Ascending aorta (tissue), 2 donors: ENCODE results near the gene KCNC3. TPM values are rescaled to one million over a fixed set of nuclear protein-coding genes. Genes with fewer than 3 reads are reported as not detected.
"Not testable (repeated sequence)": the region's sequence is repeated elsewhere in the genome, so short reads cannot be mapped to it uniquely, and the experiment has no call there.

Experiments used
- DNase-seq, 2 donors: peaks; one replicate each; pipeline ENCODE4 v3.0.0-alpha.2; 2019; ENCODE audit warnings: low spot score in 2 of 2
- H3K27ac ChIP-seq, 2 donors: fragments of 200-600 bp; sonication (generic); one replicate each; pipeline ENCODE4 v1.5.1; 2016 to 2017; ENCODE audit warnings: mild to moderate bottlenecking in 1 of 2
- H3K27me3 ChIP-seq: fragments of 200-600 bp; sonication (generic); one replicate; pipeline ENCODE4 v1.5.1; 2017
- H3K36me3 ChIP-seq, 2 donors: fragments of 200-600 bp; sonication (generic); one replicate each; pipeline ENCODE4 v1.5.1; 2016
- H3K4me1 ChIP-seq, 2 donors: fragments of 200-600 bp; sonication (generic); one replicate each; pipeline ENCODE4 v1.5.1; 2016 to 2017; ENCODE audit warnings: mild to moderate bottlenecking in 1 of 2
- H3K4me3 ChIP-seq, 2 donors: fragments of 200-600 bp; sonication (generic); one replicate each; pipeline ENCODE4 v1.5.1; 2016 to 2017; ENCODE audit warnings: mild to moderate bottlenecking in 1 of 2
- H3K9me3 ChIP-seq, 2 donors: fragments of 200-600 bp; sonication (generic); one replicate each; pipeline ENCODE4 v1.5.1; 2016
- intact Hi-C: fragments of 100-400 bp; cut with DNase I; formaldehyde crosslinking; loops from one replicate; pipeline ENCODE4 v1.15.1; 2023
- total RNA-seq: library from RNA; depleted of rRNA; stranded (reverse); fragments of >200 nt; gene quantifications from one replicate; pipeline ENCODE4 v1.1.0, GENCODE V29; 2016
- TF ChIP-seq, protein P1 (sequence below), 3 experiments: fragments of 200-600 bp in 2 of 3; fragments of 450-650 bp in 1 of 3; sonication (generic) in 2 of 3; IDR thresholded peaks; one replicate each; pipeline ENCODE4 v1.5.1; 2016 to 2019; ENCODE audit warnings: antibody characterized with exemption in 3 of 3, mild to moderate bottlenecking in 1 of 3, moderate library complexity in 1 of 3

KCNC3 gene
- total RNA-seq, 1 donor from 2014 or later = 3.8 TPM

- Histone ChIP-seq H3K27ac (peak overlapping the region; percentile 81 to 86), H3K27me3 (no peaks in the 10 kb centered on the region), H3K4me3 (peak overlapping the region; percentile 50 to 59), H3K36me3 (no peaks in the 10 kb centered on the region), H3K4me1 (peaks cover 0 to 2% of the 10 kb centered on the region in 2 donors), H3K9me3 (no peaks in the 10 kb centered on the region)
- intact Hi-C loops = loop anchor here (1.0 to 2.0 kb wide), 2 partner anchors 11 to 425 kb away; no protein-coding TSS in a partner anchor
- TF ChIP-seq, protein P1, sequence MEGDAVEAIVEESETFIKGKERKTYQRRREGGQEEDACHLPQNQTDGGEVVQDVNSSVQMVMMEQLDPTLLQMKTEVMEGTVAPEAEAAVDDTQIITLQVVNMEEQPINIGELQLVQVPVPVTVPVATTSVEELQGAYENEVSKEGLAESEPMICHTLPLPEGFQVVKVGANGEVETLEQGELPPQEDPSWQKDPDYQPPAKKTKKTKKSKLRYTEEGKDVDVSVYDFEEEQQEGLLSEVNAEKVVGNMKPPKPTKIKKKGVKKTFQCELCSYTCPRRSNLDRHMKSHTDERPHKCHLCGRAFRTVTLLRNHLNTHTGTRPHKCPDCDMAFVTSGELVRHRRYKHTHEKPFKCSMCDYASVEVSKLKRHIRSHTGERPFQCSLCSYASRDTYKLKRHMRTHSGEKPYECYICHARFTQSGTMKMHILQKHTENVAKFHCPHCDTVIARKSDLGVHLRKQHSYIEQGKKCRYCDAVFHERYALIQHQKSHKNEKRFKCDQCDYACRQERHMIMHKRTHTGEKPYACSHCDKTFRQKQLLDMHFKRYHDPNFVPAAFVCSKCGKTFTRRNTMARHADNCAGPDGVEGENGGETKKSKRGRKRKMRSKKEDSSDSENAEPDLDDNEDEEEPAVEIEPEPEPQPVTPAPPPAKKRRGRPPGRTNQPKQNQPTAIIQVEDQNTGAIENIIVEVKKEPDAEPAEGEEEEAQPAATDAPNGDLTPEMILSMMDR (IDR thresholded peaks at IDR 0.05) = peak; percentile 80 to 89 (median 85)
- DNase-seq = peak; percentile 41 to 90
Observed at GRCh38 chr19:50357178-50358100, 28.3 kb upstream of the KCNC3 start.

DNA sequence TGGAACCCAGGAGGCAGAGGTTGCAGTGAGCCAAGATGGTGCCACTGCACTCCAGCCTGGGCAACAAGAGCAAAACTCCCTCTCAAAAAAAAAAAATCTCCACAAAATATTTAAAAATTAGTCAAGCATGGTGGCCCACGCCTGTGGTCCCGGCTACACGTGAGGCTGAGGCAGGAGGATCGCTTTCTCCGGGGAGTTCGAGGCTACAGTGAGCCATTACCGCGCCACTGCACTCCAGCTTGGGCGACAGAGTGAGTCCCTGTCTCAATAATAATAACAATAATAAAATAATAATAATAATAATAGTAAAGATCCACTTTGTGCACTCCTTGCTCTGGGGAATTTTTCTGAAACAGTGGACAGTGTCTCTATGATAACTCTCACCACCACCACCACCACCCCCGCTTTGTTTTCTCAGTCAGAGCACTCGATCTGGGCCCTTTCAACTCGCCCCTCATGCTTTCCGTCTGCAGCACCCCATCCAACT, 27.6 kb upstream of the KCNC3 start:
- TF ChIP-seq, protein P1 (IDR thresholded peaks at IDR 0.05) = no peak
- H3K9me3 ChIP-seq = no peaks in the 10 kb centered on the region
- H3K36me3 ChIP-seq = no peaks in the 10 kb centered on the region
- intact Hi-C loops = loop anchor here (1.0 to 2.0 kb wide), 2 partner anchors 12 to 426 kb away; no protein-coding TSS in a partner anchor
- peak overlapping the region in 1 of 2 donors; percentile 59 for H3K4me3 ChIP-seq
- H3K27ac ChIP-seq = no peak overlapping the region
- no peak for DNase-seq
- peaks cover 0 to 2% of the 10 kb centered on the region in 2 donors for H3K4me1 ChIP-seq
- H3K27me3 ChIP-seq = no peaks in the 10 kb centered on the region

GRCh38 chr19:50353487-50353880, 24.3 kb upstream of the KCNC3 start:
- H3K36me3 ChIP-seq, H3K4me3 ChIP-seq, DNase-seq, intact Hi-C loops, H3K27ac ChIP-seq, H3K4me1 ChIP-seq, H3K9me3 ChIP-seq, H3K27me3 ChIP-seq: not testable (repeated sequence)

- no peak for DNase-seq
- TF ChIP-seq, protein P1 (IDR thresholded peaks at IDR 0.05) = no peak
- no peaks in the 10 kb centered on the region for H3K4me1 ChIP-seq
- no peaks in the 10 kb centered on the region for H3K27me3 ChIP-seq
- no peak overlapping the region for H3K27ac ChIP-seq
- H3K9me3 ChIP-seq = no peaks in the 10 kb centered on the region
- H3K36me3 ChIP-seq = no peaks in the 10 kb centered on the region
- H3K4me3 ChIP-seq = no peak overlapping the region
- intact Hi-C loops = no loop called here
Observed at GRCh38 chr19:50352242-50352641, 23.1 kb upstream of the KCNC3 start.

- Histone ChIP-seq H3K4me3 (no peak overlapping the region), H3K9me3 (peaks cover 0 to 7% of the 10 kb centered on the region in 2 donors), H3K4me1 (no peaks in the 10 kb centered on the region), H3K27ac (no peak overlapping the region), H3K36me3 (no peaks in the 10 kb centered on the region), H3K27me3 (no peaks in the 10 kb centered on the region)
- intact Hi-C loops = no loop called here
- TF ChIP-seq, protein P1 (IDR thresholded peaks at IDR 0.05) = no peak
- DNase-seq = no peak
Observed at GRCh38 chr19:50349277-50350057, 20.3 kb upstream of the KCNC3 start.

- H3K36me3 ChIP-seq, H3K4me1 ChIP-seq, DNase-seq, H3K27me3 ChIP-seq, H3K27ac ChIP-seq, H3K4me3 ChIP-seq, H3K9me3 ChIP-seq, intact Hi-C loops: not testable (repeated sequence)
Observed at GRCh38 chr19:50347089-50347581, 18.0 kb upstream of the KCNC3 start.
